Measurements from ENCODE around the gene RAB5B.

Gene RAB5B

GRCh38 chr12:55965240-55965639 lies 8.6 kb upstream of the RAB5B start:
- no peak for DNase-seq (ENCODE audit: insufficient read length, low spot score)
- no peak for FAIRE-seq
- no peak for TF ChIP-seq POU2F2 (IDR thresholded peaks at IDR 0.05; ENCODE audit: low read depth, low read length)
- no peak for TF ChIP-seq SPI1 (IDR thresholded peaks at IDR 0.05; ENCODE audit: low read depth, low read length)
- no peak for TF ChIP-seq POLR2A (IDR thresholded peaks at IDR 0.05; ENCODE audit: low read depth, low read length)
- no peak for TF ChIP-seq POLR2AphosphoS5 (IDR thresholded peaks at IDR 0.05; ENCODE audit: low read depth, low read length)
- no peak for TF ChIP-seq PAX5 (IDR thresholded peaks at IDR 0.05; ENCODE audit: insufficient read depth, low read length, severe bottlenecking)
- no peak for TF ChIP-seq TAF1 (IDR thresholded peaks at IDR 0.05; ENCODE audit: low read depth, low read length)

GRCh38 chr12:55965941-55966407 lies 7.9 kb upstream of the RAB5B start, which contains the start of gene PMEL:
Gene PMEL (minus strand): TSS chr12:55966042. CDS start chr12:55966011, 31 bp downstream.
- no peak for TF ChIP-seq PAX5 (IDR thresholded peaks at IDR 0.05; ENCODE audit: insufficient read depth, low read length, severe bottlenecking)
- DNase-seq (ENCODE audit: insufficient read length, low spot score) = no peak
- peak; percentile 20 for FAIRE-seq

GRCh38 chr12:55966408-55967281 lies 7.2 kb upstream of the RAB5B start, which contains the start of gene CDK2:
Gene CDK2 (plus strand): TSS chr12:55966830. CDS start chr12:55967009, 179 bp downstream.
- DNase-seq (ENCODE audit: insufficient read length, low spot score) (peak; percentile 73), FAIRE-seq (peak; percentile 26)
- TF ChIP-seq POLR2AphosphoS5 (IDR thresholded peaks at IDR 0.05; ENCODE audit: low read depth, low read length) = peak; percentile 56; the same call in 1 of the 2 replicates
- TF ChIP-seq POU2F2 (IDR thresholded peaks at IDR 0.05; ENCODE audit: low read depth, low read length) = no peak; the same call in 1 of the 2 replicates
- no peak for TF ChIP-seq PAX5 (IDR thresholded peaks at IDR 0.05; ENCODE audit: insufficient read depth, low read length, severe bottlenecking)
- TF ChIP-seq POLR2A (IDR thresholded peaks at IDR 0.05; ENCODE audit: low read depth, low read length) = peak; percentile 70
- no peak; the same call in 1 of the 2 replicates for TF ChIP-seq TAF1 (IDR thresholded peaks at IDR 0.05; ENCODE audit: low read depth, low read length)
- no peak for TF ChIP-seq SPI1 (IDR thresholded peaks at IDR 0.05; ENCODE audit: low read depth, low read length)

- no peak for DNase-seq (ENCODE audit: insufficient read length, low spot score)
- TF ChIP-seq POLR2AphosphoS5 (IDR thresholded peaks at IDR 0.05; ENCODE audit: low read depth, low read length) = no peak
- TF ChIP-seq SPI1 (IDR thresholded peaks at IDR 0.05; ENCODE audit: low read depth, low read length) = no peak
- no peak for TF ChIP-seq PAX5 (IDR thresholded peaks at IDR 0.05; ENCODE audit: insufficient read depth, low read length, severe bottlenecking)
- no peak for TF ChIP-seq POLR2A (IDR thresholded peaks at IDR 0.05; ENCODE audit: low read depth, low read length)
- TF ChIP-seq POU2F2 (IDR thresholded peaks at IDR 0.05; ENCODE audit: low read depth, low read length) = no peak
- no peak for TF ChIP-seq TAF1 (IDR thresholded peaks at IDR 0.05; ENCODE audit: low read depth, low read length)
- no peak for FAIRE-seq
Observed at GRCh38 chr12:55969356-55969755, 4.5 kb upstream of the RAB5B start.

GRCh38 chr12:55970775-55971174 lies 3.1 kb upstream of the RAB5B start:
- no peak for FAIRE-seq

GRCh38 chr12:55972042-55972441 lies 1.8 kb upstream of the RAB5B start:
- DNase-seq (ENCODE audit: insufficient read length, low spot score) = no peak
- no peak for FAIRE-seq
- TF ChIP-seq POU2F2 (IDR thresholded peaks at IDR 0.05; ENCODE audit: low read depth, low read length) (no peak), SPI1 (IDR thresholded peaks at IDR 0.05; ENCODE audit: low read depth, low read length) (no peak), TAF1 (IDR thresholded peaks at IDR 0.05; ENCODE audit: low read depth, low read length) (no peak), PAX5 (IDR thresholded peaks at IDR 0.05; ENCODE audit: insufficient read depth, low read length, severe bottlenecking) (no peak), POLR2AphosphoS5 (IDR thresholded peaks at IDR 0.05; ENCODE audit: low read depth, low read length) (no peak), POLR2A (IDR thresholded peaks at IDR 0.05; ENCODE audit: low read depth, low read length) (no peak)

More at GRCh38 chr12:55970775-55971174, 3.1 kb upstream of the RAB5B start:
- no peak for TF ChIP-seq POU2F2 (IDR thresholded peaks at IDR 0.05; ENCODE audit: low read depth, low read length)
- TF ChIP-seq PAX5 (IDR thresholded peaks at IDR 0.05; ENCODE audit: insufficient read depth, low read length, severe bottlenecking) = no peak
- no peak for TF ChIP-seq POLR2A (IDR thresholded peaks at IDR 0.05; ENCODE audit: low read depth, low read length)
- no peak for TF ChIP-seq SPI1 (IDR thresholded peaks at IDR 0.05; ENCODE audit: low read depth, low read length)
- no peak for TF ChIP-seq POLR2AphosphoS5 (IDR thresholded peaks at IDR 0.05; ENCODE audit: low read depth, low read length)
- no peak for TF ChIP-seq TAF1 (IDR thresholded peaks at IDR 0.05; ENCODE audit: low read depth, low read length)
- DNase-seq (ENCODE audit: insufficient read length, low spot score) = no peak

- FAIRE-seq (no peak), DNase-seq (ENCODE audit: insufficient read length, low spot score) (no peak)
- TF ChIP-seq PAX5 (IDR thresholded peaks at IDR 0.05; ENCODE audit: insufficient read depth, low read length, severe bottlenecking) = no peak
- no peak for TF ChIP-seq TAF1 (IDR thresholded peaks at IDR 0.05; ENCODE audit: low read depth, low read length)
- no peak for TF ChIP-seq POLR2A (IDR thresholded peaks at IDR 0.05; ENCODE audit: low read depth, low read length)
- no peak for TF ChIP-seq POU2F2 (IDR thresholded peaks at IDR 0.05; ENCODE audit: low read depth, low read length)
- TF ChIP-seq SPI1 (IDR thresholded peaks at IDR 0.05; ENCODE audit: low read depth, low read length) = no peak
- TF ChIP-seq POLR2AphosphoS5 (IDR thresholded peaks at IDR 0.05; ENCODE audit: low read depth, low read length) = no peak
Observed at GRCh38 chr12:55972456-55972855, 1.4 kb upstream of the RAB5B start.

- FAIRE-seq = peak; percentile 93
- TF ChIP-seq POU2F2 (IDR thresholded peaks at IDR 0.05; ENCODE audit: low read depth, low read length) (no peak), SPI1 (IDR thresholded peaks at IDR 0.05; ENCODE audit: low read depth, low read length) (peak; percentile 36; the same call in 1 of the 2 replicates)
- DNase-seq (ENCODE audit: insufficient read length, low spot score) = no peak
Observed at GRCh38 chr12:55972911-55973598, 823 bp upstream of the RAB5B start.

- TF ChIP-seq PAX5 (IDR thresholded peaks at IDR 0.05; ENCODE audit: insufficient read depth, low read length, severe bottlenecking) (no peak), POLR2AphosphoS5 (IDR thresholded peaks at IDR 0.05; ENCODE audit: low read depth, low read length) (peak; percentile 5; the same call in 1 of the 2 replicates)
- DNase-seq (ENCODE audit: insufficient read length, low spot score) (peak; percentile 43), FAIRE-seq (peak; percentile 45)
Observed at GRCh38 chr12:55974308-55974730, 441 bp downstream of the RAB5B start.

All from GM12891 (cell line).